ENCODE data around the gene CBX3.
"Not testable (repeated sequence)": the region's sequence is repeated elsewhere in the genome, so short reads cannot be mapped to it uniquely, and the experiment has no call there.

CBX3 gene
- total RNA-seq: 110 to 310 (median 193) reads per million in 9 experiments

GRCh38 chr7:26201247-26202018 lies at the start of gene CBX3:
TSS of gene CBX3 (plus strand) at chr7:26201745. CDS start at chr7:26202999, 1,254 bp downstream.
- DNase-seq (peak in 2 of 3 experiments; percentile 90 to 94), ATAC-seq (replicated peaks) (peak; percentile 59)
- Mint-ChIP-seq H3K27me3 (no peaks in the 10 kb centered on the region), H3K27ac (peak within 1 kb of the TSS; percentile 99 to 100), H3K4me3 (peak within 1 kb of the TSS; percentile 99 to 100), H3K4me1 (ENCODE audit: low read depth in 2 of 2) (peaks cover 42 to 60% of the 10 kb centered on the region in 2 donors), H3K36me3 (ENCODE audit: insufficient read depth) (peaks cover 61% of the 10 kb centered on the region), H3K9me3 (no peaks in the 10 kb centered on the region)

- no peaks in the 10 kb centered on the region for H3K9me3 Mint-ChIP-seq
- peak within 1 kb of the TSS; percentile 86 to 88 for H3K27ac Mint-ChIP-seq
- no peaks in the 10 kb centered on the region for H3K27me3 Mint-ChIP-seq
- H3K4me1 Mint-ChIP-seq (ENCODE audit: low read depth in 2 of 2): peaks cover 49 to 52% of the 10 kb centered on the region in 2 donors
- ATAC-seq (replicated peaks) (peak; percentile 74), DNase-seq (peak; percentile 70 to 78 (median 72))
- H3K36me3 Mint-ChIP-seq (ENCODE audit: insufficient read depth): peaks cover 10% of the 10 kb centered on the region
- H3K4me3 Mint-ChIP-seq: peak within 1 kb of the TSS; percentile 82 to 90
These were observed 49.4 kb upstream of the CBX3 start, which contains the start of gene NFE2L3 for GRCh38 chr7:26151953-26152781. TSS of gene NFE2L3 (plus strand) at chr7:26152198. CDS start at chr7:26152499, 301 bp downstream.

GRCh38 chr7:26152782-26153240 lies 48.7 kb upstream of the CBX3 start:
- peak overlapping the region; percentile 86 to 88 for H3K27ac Mint-ChIP-seq
- DNase-seq (peak in 2 of 3 experiments; percentile 21 to 34), ATAC-seq (replicated peaks) (peak; percentile 25)
- H3K4me3 Mint-ChIP-seq: peak overlapping the region; percentile 82 to 90
- H3K4me1 Mint-ChIP-seq (ENCODE audit: low read depth in 2 of 2): peaks cover 50 to 52% of the 10 kb centered on the region in 2 donors
- not testable (repeated sequence) for H3K27me3 Mint-ChIP-seq, H3K9me3 Mint-ChIP-seq
- H3K36me3 Mint-ChIP-seq (ENCODE audit: insufficient read depth): peaks cover 10% of the 10 kb centered on the region

GRCh38 chr7:26153241-26153822 lies 48.2 kb upstream of the CBX3 start:
- DNase-seq (no peak), ATAC-seq (replicated peaks) (no peak)
- Mint-ChIP-seq H3K9me3 (no peaks in the 10 kb centered on the region), H3K4me1 (ENCODE audit: low read depth in 2 of 2) (peaks cover 52% of the 10 kb centered on the region in 2 donors), H3K27me3 (no peaks in the 10 kb centered on the region), H3K27ac (peak overlapping the region; percentile 86 to 88), H3K36me3 (ENCODE audit: insufficient read depth) (peaks cover 10% of the 10 kb centered on the region), H3K4me3 (peak overlapping the region; percentile 82 to 90)

GRCh38 chr7:26153823-26154783 lies 47.4 kb upstream of the CBX3 start:
- Mint-ChIP-seq H3K36me3 (ENCODE audit: insufficient read depth) (peaks cover 10% of the 10 kb centered on the region), H3K27me3 (no peaks in the 10 kb centered on the region), H3K27ac (peak overlapping the region; percentile 86 to 88), H3K9me3 (no peaks in the 10 kb centered on the region), H3K4me1 (ENCODE audit: low read depth in 2 of 2) (peaks cover 53 to 57% of the 10 kb centered on the region in 2 donors), H3K4me3 (peak overlapping the region; percentile 82 to 90)
- DNase-seq (no peak), ATAC-seq (replicated peaks) (no peak)

GRCh38 chr7:26155531-26156375 lies 45.8 kb upstream of the CBX3 start:
- peaks cover 10% of the 10 kb centered on the region for H3K36me3 Mint-ChIP-seq (ENCODE audit: insufficient read depth)
- no peaks in the 10 kb centered on the region for H3K9me3 Mint-ChIP-seq
- no peaks in the 10 kb centered on the region for H3K27me3 Mint-ChIP-seq
- H3K4me1 Mint-ChIP-seq (ENCODE audit: low read depth in 2 of 2): peaks cover 54 to 59% of the 10 kb centered on the region in 2 donors
- H3K4me3 Mint-ChIP-seq: peak overlapping the region; percentile 59 to 77
- ATAC-seq (replicated peaks) (no peak), DNase-seq (no peak)
- peak overlapping the region; percentile 86 to 88 for H3K27ac Mint-ChIP-seq

- Mint-ChIP-seq H3K27ac (peak overlapping the region; percentile 86 to 88), H3K4me1 (ENCODE audit: low read depth in 2 of 2) (peaks cover 44 to 50% of the 10 kb centered on the region in 2 donors), H3K4me3 (peak overlapping the region; percentile 59 to 77), H3K36me3 (ENCODE audit: insufficient read depth) (peaks cover 10% of the 10 kb centered on the region), H3K9me3 (no peaks in the 10 kb centered on the region), H3K27me3 (no peaks in the 10 kb centered on the region)
- peak; percentile 69 for ATAC-seq (replicated peaks)
- peak in 2 of 3 experiments; percentile 18 to 24 for DNase-seq
These were observed 44.8 kb upstream of the CBX3 start for GRCh38 chr7:26156451-26157420.

GRCh38 chr7:26157520-26158105 lies 43.9 kb upstream of the CBX3 start:
- Mint-ChIP-seq H3K4me1 (ENCODE audit: low read depth in 2 of 2) (peaks cover 43 to 48% of the 10 kb centered on the region in 2 donors), H3K36me3 (ENCODE audit: insufficient read depth) (peaks cover 10% of the 10 kb centered on the region), H3K27ac (peak overlapping the region; percentile 86 to 88)

GRCh38 chr7:26159243-26159642 lies 42.3 kb upstream of the CBX3 start:
- no peak for DNase-seq
- H3K36me3 Mint-ChIP-seq (ENCODE audit: insufficient read depth): peaks cover 6% of the 10 kb centered on the region
- no peaks in the 10 kb centered on the region for H3K27me3 Mint-ChIP-seq
- H3K4me3 Mint-ChIP-seq: no peak overlapping the region
- H3K9me3 Mint-ChIP-seq: no peaks in the 10 kb centered on the region
- peak overlapping the region; percentile 0 to 88 for H3K27ac Mint-ChIP-seq
- no peak for ATAC-seq (replicated peaks)
- H3K4me1 Mint-ChIP-seq (ENCODE audit: low read depth in 2 of 2): peaks cover 29 to 34% of the 10 kb centered on the region in 2 donors

More at GRCh38 chr7:26157520-26158105, 43.9 kb upstream of the CBX3 start:
- ATAC-seq (replicated peaks) (no peak), DNase-seq (no peak)
- no peaks in the 10 kb centered on the region for H3K27me3 Mint-ChIP-seq
- H3K9me3 Mint-ChIP-seq: no peaks in the 10 kb centered on the region
- H3K4me3 Mint-ChIP-seq: peak overlapping the region in 1 of 2 donors; percentile 18

GRCh38 chr7:26160896-26161295 lies 40.6 kb upstream of the CBX3 start:
- no peak overlapping the region for H3K4me3 Mint-ChIP-seq
- no peak overlapping the region for H3K27ac Mint-ChIP-seq
- peaks cover 14 to 19% of the 10 kb centered on the region in 2 donors for H3K4me1 Mint-ChIP-seq (ENCODE audit: low read depth in 2 of 2)
- H3K27me3 Mint-ChIP-seq: no peaks in the 10 kb centered on the region
- ATAC-seq (replicated peaks) (no peak), DNase-seq (no peak)
- H3K9me3 Mint-ChIP-seq: no peaks in the 10 kb centered on the region
- H3K36me3 Mint-ChIP-seq (ENCODE audit: insufficient read depth): peaks cover 3% of the 10 kb centered on the region

Data from effector memory CD8-positive, alpha-beta T cell (primary cell).